HepG2 (cell line): ENCODE data around the gene SLC25A48. TPM values are rescaled to one million over a fixed set of nuclear protein-coding genes. Genes with fewer than 3 reads are reported as not detected.

ENCODE experiments used
- ATAC-seq: fragments of 200-7000 bp; cut with Tn5 transposase; 3 replicates; pipeline ENCODE4 v1.9.1; 2020; ENCODE audit warnings: mild to moderate bottlenecking, moderate library complexity
- BruUV-seq: library from RNA; stranded (reverse); fragments of 400-500 nt; replicated peaks from 2 replicates; lab custom pipeline; 2021; lab: Mats Ljungman, UMichigan
- CTCF ChIA-PET: fragments of 300-600 bp; formaldehyde crosslinking; extraction: SDS; loops from one replicate; lab custom pipeline; 2021; ENCODE audit warnings: low total read pairs, inconsistent platforms, low intra/inter-chr PET ratio; lab: Yijun Ruan, JAX
- POLR2A ChIA-PET: fragments of 350-600 bp; sonication (Branson Sonifier 250); formaldehyde crosslinking; loops from one replicate; lab custom pipeline; 2020; ENCODE audit warnings: antibody characterized with exemption, inconsistent platforms; lab: Yijun Ruan, JAX
- DNase-seq: peaks from one replicate; pipeline ENCODE4 v3.0.0-alpha.2; 2015; ENCODE audit warnings: low spot score
- FAIRE-seq: peaks from 3 replicates; lab custom pipeline; 2011; peaks lifted over from hg19 to GRCh38; lab: Jason Lieb, UNC
- H2AFZ ChIP-seq: one replicate; pipeline ENCODE4 v1.6.1; 2011; ENCODE audit warnings: low read length, inconsistent platforms
- H3K27ac ChIP-seq: fragments of 300-600 bp; 3 replicates; pipeline ENCODE4 v1.8.0; 2011; ENCODE audit warnings: mixed run types, mild to moderate bottlenecking, mixed read lengths, low read length, inconsistent platforms; ENCODE audit not compliant: insufficient read depth; ENCODE audit errors: extremely low read length
- H3K27me3 ChIP-seq, 2 experiments: fragments of 200-600 bp in 1 of 2; 2 replicates in 1 of 2; 3 replicates in 1 of 2; pipeline versions ENCODE4 v1.6.0 to v1.8.0; 2011; ENCODE audit warnings: low read length in 2 of 2, mild to moderate bottlenecking in 2 of 2, moderate library complexity in 2 of 2, inconsistent platforms in 1 of 2; ENCODE audit not compliant: insufficient read depth in 2 of 2, control insufficient read depth in 1 of 2
- H3K36me3 ChIP-seq, 2 experiments: fragments of 200-600 bp in 1 of 2; replicated peaks in 1 of 2; 2 replicates in 1 of 2; 3 replicates in 1 of 2; pipeline versions ENCODE4 v1.5.1 to v1.8.0; 2011; ENCODE audit warnings: low read length in 2 of 2, inconsistent platforms in 1 of 2; ENCODE audit not compliant: insufficient read depth in 2 of 2, control insufficient read depth in 1 of 2
- H3K4me1 ChIP-seq: 2 replicates; pipeline ENCODE4 v1.5.1; 2012; ENCODE audit warnings: low read length, inconsistent platforms; ENCODE audit not compliant: insufficient read depth
- H3K4me2 ChIP-seq: 2 replicates; pipeline ENCODE4 v1.6.0; 2011; ENCODE audit warnings: low read depth, low read length, inconsistent platforms
- H3K4me3 ChIP-seq, 3 experiments: fragments of 200-600 bp in 1 of 3; sonication (generic), shearing (Covaris generic) in 1 of 3; replicated peaks in 1 of 3; 2 replicates each; pipeline ENCODE4 v1.5.1; 2011 to 2016; ENCODE audit warnings: low read length in 3 of 3, inconsistent platforms in 2 of 3, low read depth in 2 of 3, mild to moderate bottlenecking in 2 of 3, control low read depth in 1 of 3, mixed read lengths in 1 of 3; ENCODE audit not compliant: insufficient read depth in 1 of 3
- H3K79me2 ChIP-seq: one replicate; pipeline ENCODE4 v1.6.1; 2011; ENCODE audit warnings: low read length, inconsistent platforms; ENCODE audit not compliant: insufficient read depth
- H3K9ac ChIP-seq: 2 replicates; pipeline ENCODE4 v1.6.0; 2011; ENCODE audit warnings: mild to moderate bottlenecking, low read depth, low read length, inconsistent platforms; ENCODE audit not compliant: insufficient read depth
- H3K9me3 ChIP-seq: 2 replicates; pipeline ENCODE4 v1.5.1; 2012; ENCODE audit warnings: mild to moderate bottlenecking, low read length
- H4K20me1 ChIP-seq: 2 replicates; pipeline ENCODE4 v1.6.0; 2011; ENCODE audit warnings: inconsistent platforms, mild to moderate bottlenecking, low read length, moderate library complexity; ENCODE audit not compliant: insufficient read depth
- FOXK2 ChIP-seq: fragments of 450-650 bp; IDR thresholded peaks from 2 replicates; pipeline ENCODE4 v1.6.1; 2016
- RXRB ChIP-seq: IDR thresholded peaks from 2 replicates; pipeline ENCODE4 v1.6.1; 2016; ENCODE audit warnings: borderline replicate concordance, missing genetic modification reagents, missing compliant biosample characterization
- SMC3 ChIP-seq: IDR thresholded peaks from 2 replicates; pipeline ENCODE4 v1.6.1; 2011; ENCODE audit warnings: low read length, improper control_type of control experiment
- ZNF260 ChIP-seq: sonication (generic); formaldehyde crosslinking; IDR thresholded peaks from 2 replicates; pipeline ENCODE4 v1.4.0; 2020; ENCODE audit warnings: missing genetic modification reagents, low read depth, mild to moderate bottlenecking, borderline replicate concordance
- ZNF337 ChIP-seq: sonication (generic); formaldehyde crosslinking; IDR thresholded peaks from 2 replicates; pipeline ENCODE4 v1.5.1; 2020; ENCODE audit warnings: missing genetic modification reagents, low read depth, mild to moderate bottlenecking, borderline replicate concordance
- ZNF790 ChIP-seq: sonication (generic); formaldehyde crosslinking; IDR thresholded peaks from 2 replicates; pipeline ENCODE4 v1.8.0; 2022; ENCODE audit warnings: missing genetic modification reagents, mild to moderate bottlenecking, borderline replicate concordance
- WGBS: methylation state at CpG from one replicate; pipeline ENCODE4 v1.1.6; 2017; ENCODE audit warnings: low lambda C conversion rate; 5-methylcytosine and 5-hydroxymethylcytosine counted together
- in situ Hi-C: cut with HindIII; loops from 2 replicates; pipeline ENCODE4 v1.10.0; 2017; ENCODE audit warnings: low pct_unique_long_range_greater_than_20kb; ENCODE audit not compliant: extremely low pct_ligation_motif_present
- intact Hi-C: fragments of 100-400 bp; cut with micrococcal nuclease; formaldehyde crosslinking; loops from one replicate; pipeline ENCODE4 v1.10.0; 2022; ENCODE audit not compliant: unreplicated experiment
- polyA plus RNA-seq, 8 experiments: library from polyadenylated mRNA; depleted of rRNA in 3 of 8; stranded (reverse) in 7 of 8; unstranded in 1 of 8; fragments of >200 nt; fragmentation: Illumina TruSeq in 4 of 8; extraction: Trizol in 4 of 8; gene quantifications; 2 replicates each; pipeline versions ENCODE4 v1.2.1 to v1.2.3, GENCODE V29; 2011 to 2016; ENCODE audit warnings: low read depth in 4 of 8, missing spikeins in 1 of 8, mixed read lengths in 1 of 8; ENCODE audit not compliant: insufficient read depth in 1 of 8
- total RNA-seq, 5 experiments: library from RNA; depleted of rRNA; stranded (reverse); fragments of >200 nt; fragmentation: Illumina TruSeq; extraction: Trizol; gene quantifications; 2 replicates each; pipeline ENCODE4 v1.2.3, GENCODE V29; 2016; ENCODE audit warnings: low read depth in 1 of 5
- TF ChIP-seq, protein P1 (sequence below): sonication (generic); formaldehyde crosslinking; IDR thresholded peaks from 2 replicates; pipeline ENCODE4 v1.5.0; 2020; ENCODE audit warnings: mild to moderate bottlenecking, missing genetic modification reagents, moderate library complexity
- TF ChIP-seq, protein P2 (sequence below): sonication (generic); formaldehyde crosslinking; IDR thresholded peaks from 2 replicates; pipeline ENCODE4 v1.8.0; 2022; ENCODE audit warnings: mild to moderate bottlenecking, missing genetic modification reagents, moderate library complexity
- TF ChIP-seq, protein P3 (sequence below): sonication (generic); formaldehyde crosslinking; IDR thresholded peaks from 2 replicates; pipeline ENCODE4 v1.4.0; 2020; ENCODE audit warnings: low read depth, mild to moderate bottlenecking, missing genetic modification reagents
- TF ChIP-seq, protein P4 (sequence below): sonication (generic); formaldehyde crosslinking; IDR thresholded peaks from 2 replicates; pipeline ENCODE4 v1.4.0; 2020; ENCODE audit warnings: missing genetic modification reagents, mild to moderate bottlenecking, borderline replicate concordance

SLC25A48 gene
- total and polyA plus RNA-seq, 2 of the 13 experiments (the other 11 are each of a cell fraction or from before 2014, with no cell fraction given) = 0.17 to 4.5 TPM

- in situ Hi-C loops = no loop called here
- H3K79me2 ChIP-seq = no peaks in the 10 kb centered on the region
- H3K9me3 ChIP-seq = no peaks in the 10 kb centered on the region
- H3K4me3 ChIP-seq = no peak overlapping the region
- CTCF ChIA-PET = interaction anchor here (1.5 kb wide), 1 partner anchor 332 kb away, joined by 4 read pairs; no protein-coding TSS in a partner anchor
- intact Hi-C loops = no loop called here
- H3K27me3 ChIP-seq = 0 out of 5 replicates have a peak, but pooled peaks cover 0 to 2% of the 10 kb centered on the region in 2 experiments
- TF ChIP-seq FOXK2 (no peak), ZNF790 (no peak)
- WGBS = 48% methylated on average over 3 of the region's 3 CpGs
- no peak overlapping the region for H2AFZ ChIP-seq
- POLR2A ChIA-PET = no interaction called here
- DNase-seq (no peak), FAIRE-seq (no peak), ATAC-seq (no peak)
- H4K20me1 ChIP-seq = no peaks in the 10 kb centered on the region
- no peak overlapping the region for H3K9ac ChIP-seq
- no peak overlapping the region for H3K4me2 ChIP-seq
- no TSS peak for BruUV-seq
- no peak overlapping the region for H3K27ac ChIP-seq
- no peaks in the 10 kb centered on the region for H3K36me3 ChIP-seq
- peaks cover 14% of the 10 kb centered on the region for H3K4me1 ChIP-seq
Measured at GRCh38 chr5:135879591-135879990, 45.1 kb downstream of the SLC25A48 start.

- in situ Hi-C loops = no loop called here
- Histone ChIP-seq H3K79me2 (no peaks in the 10 kb centered on the region), H3K27me3 (0 out of 5 replicates have a peak, but pooled peaks cover 0 to 2% of the 10 kb centered on the region in 2 experiments), H3K36me3 (no peaks in the 10 kb centered on the region), H3K27ac (no peak overlapping the region), H3K9ac (no peak overlapping the region), H2AFZ (no peak overlapping the region), H3K4me2 (no peak overlapping the region), H3K4me1 (peaks cover 14% of the 10 kb centered on the region), H3K4me3 (no peak overlapping the region), H3K9me3 (no peaks in the 10 kb centered on the region), H4K20me1 (no peaks in the 10 kb centered on the region)
- FAIRE-seq = peak; percentile 57
- ATAC-seq = peak; percentile 93
- CTCF ChIA-PET = interaction anchor here (1.5 kb wide), 1 partner anchor 332 kb away, joined by 4 read pairs; no protein-coding TSS in a partner anchor
- DNase-seq = peak; percentile 48
- 20% methylated on average over 3 of the region's 3 CpGs for WGBS
- POLR2A ChIA-PET = no interaction called here
- intact Hi-C loops = loop anchor here (1.0 to 5.0 kb wide), 2 partner anchors 48 to 202 kb away; partner anchors contain the start of gene SLC25A48
- BruUV-seq = no TSS peak
- TF ChIP-seq, protein P1, sequence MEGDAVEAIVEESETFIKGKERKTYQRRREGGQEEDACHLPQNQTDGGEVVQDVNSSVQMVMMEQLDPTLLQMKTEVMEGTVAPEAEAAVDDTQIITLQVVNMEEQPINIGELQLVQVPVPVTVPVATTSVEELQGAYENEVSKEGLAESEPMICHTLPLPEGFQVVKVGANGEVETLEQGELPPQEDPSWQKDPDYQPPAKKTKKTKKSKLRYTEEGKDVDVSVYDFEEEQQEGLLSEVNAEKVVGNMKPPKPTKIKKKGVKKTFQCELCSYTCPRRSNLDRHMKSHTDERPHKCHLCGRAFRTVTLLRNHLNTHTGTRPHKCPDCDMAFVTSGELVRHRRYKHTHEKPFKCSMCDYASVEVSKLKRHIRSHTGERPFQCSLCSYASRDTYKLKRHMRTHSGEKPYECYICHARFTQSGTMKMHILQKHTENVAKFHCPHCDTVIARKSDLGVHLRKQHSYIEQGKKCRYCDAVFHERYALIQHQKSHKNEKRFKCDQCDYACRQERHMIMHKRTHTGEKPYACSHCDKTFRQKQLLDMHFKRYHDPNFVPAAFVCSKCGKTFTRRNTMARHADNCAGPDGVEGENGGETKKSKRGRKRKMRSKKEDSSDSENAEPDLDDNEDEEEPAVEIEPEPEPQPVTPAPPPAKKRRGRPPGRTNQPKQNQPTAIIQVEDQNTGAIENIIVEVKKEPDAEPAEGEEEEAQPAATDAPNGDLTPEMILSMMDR (CRISPR knock-in tag) = peak; percentile 64
- TF ChIP-seq, protein P2, sequence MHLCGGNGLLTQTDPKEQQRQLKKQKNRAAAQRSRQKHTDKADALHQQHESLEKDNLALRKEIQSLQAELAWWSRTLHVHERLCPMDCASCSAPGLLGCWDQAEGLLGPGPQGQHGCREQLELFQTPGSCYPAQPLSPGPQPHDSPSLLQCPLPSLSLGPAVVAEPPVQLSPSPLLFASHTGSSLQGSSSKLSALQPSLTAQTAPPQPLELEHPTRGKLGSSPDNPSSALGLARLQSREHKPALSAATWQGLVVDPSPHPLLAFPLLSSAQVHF (CRISPR knock-in tag) = no peak
- TF ChIP-seq RXRB (CRISPR knock-in tag) (no peak), SMC3 (peak; percentile 33; the same call in 1 of the 2 replicates), ZNF337 (CRISPR knock-in tag) (no peak), ZNF260 (CRISPR knock-in tag) (no peak)
- TF ChIP-seq, protein P3, sequence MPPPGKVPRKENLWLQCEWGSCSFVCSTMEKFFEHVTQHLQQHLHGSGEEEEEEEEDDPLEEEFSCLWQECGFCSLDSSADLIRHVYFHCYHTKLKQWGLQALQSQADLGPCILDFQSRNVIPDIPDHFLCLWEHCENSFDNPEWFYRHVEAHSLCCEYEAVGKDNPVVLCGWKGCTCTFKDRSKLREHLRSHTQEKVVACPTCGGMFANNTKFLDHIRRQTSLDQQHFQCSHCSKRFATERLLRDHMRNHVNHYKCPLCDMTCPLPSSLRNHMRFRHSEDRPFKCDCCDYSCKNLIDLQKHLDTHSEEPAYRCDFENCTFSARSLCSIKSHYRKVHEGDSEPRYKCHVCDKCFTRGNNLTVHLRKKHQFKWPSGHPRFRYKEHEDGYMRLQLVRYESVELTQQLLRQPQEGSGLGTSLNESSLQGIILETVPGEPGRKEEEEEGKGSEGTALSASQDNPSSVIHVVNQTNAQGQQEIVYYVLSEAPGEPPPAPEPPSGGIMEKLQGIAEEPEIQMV = no peak
- TF ChIP-seq, protein P4, sequence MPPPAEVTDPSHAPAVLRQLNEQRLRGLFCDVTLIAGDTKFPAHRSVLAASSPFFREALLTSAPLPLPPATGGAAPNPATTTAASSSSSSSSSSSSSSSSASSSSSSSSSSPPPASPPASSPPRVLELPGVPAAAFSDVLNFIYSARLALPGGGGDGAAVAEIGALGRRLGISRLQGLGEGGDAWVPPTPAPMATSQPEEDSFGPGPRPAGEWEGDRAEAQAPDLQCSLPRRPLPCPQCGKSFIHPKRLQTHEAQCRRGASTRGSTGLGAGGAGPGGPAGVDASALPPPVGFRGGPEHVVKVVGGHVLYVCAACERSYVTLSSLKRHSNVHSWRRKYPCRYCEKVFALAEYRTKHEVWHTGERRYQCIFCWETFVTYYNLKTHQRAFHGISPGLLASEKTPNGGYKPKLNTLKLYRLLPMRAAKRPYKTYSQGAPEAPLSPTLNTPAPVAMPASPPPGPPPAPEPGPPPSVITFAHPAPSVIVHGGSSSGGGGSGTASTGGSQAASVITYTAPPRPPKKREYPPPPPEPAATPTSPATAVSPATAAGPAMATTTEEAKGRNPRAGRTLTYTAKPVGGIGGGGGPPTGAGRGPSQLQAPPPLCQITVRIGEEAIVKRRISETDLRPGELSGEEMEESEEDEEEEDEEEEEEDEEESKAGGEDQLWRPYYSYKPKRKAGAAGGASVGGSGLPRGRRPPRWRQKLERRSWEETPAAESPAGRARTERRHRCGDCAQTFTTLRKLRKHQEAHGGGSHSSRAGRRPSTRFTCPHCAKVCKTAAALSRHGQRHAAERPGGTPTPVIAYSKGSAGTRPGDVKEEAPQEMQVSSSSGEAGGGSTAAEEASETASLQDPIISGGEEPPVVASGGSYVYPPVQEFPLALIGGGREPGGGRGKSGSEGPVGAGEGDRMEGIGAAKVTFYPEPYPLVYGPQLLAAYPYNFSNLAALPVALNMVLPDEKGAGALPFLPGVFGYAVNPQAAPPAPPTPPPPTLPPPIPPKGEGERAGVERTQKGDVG (CRISPR knock-in tag) = no peak
Measured at GRCh38 chr5:135880278-135880677, 45.8 kb downstream of the SLC25A48 start.
